Endothelial cell of hepatic sinusoid (primary cell): Measurements from ENCODE around the gene KCTD7.
"Not testable (repeated sequence)": the region's sequence is repeated elsewhere in the genome, so short reads cannot be mapped to it uniquely, and the experiment has no call there.

ENCODE experiments used
- in situ Hi-C: cut with HindIII; loops from 2 replicates; pipeline ENCODE4 v1.10.0; 2017; ENCODE audit warnings: low sequenced_read_pairs

Gene KCTD7

DNA sequence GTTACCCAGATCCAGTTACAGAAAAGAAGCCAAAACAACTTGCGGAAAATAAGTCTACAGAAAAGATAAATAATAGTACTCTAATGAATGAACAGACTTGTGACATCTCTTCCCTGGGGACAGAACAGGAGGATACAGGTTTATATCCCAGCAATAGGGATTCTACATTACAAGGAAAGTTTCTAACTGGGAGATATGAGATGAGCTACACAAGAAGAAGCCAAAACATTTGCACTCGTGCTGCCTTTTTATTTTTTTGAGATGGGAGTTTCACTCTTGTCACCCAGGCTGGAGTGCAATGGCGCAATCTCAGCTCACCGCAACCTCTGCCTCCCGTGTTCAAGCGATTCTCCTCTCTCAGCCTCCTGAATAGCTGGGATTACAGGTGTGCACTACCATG, 22.3 kb downstream of the KCTD7 start:
- in situ Hi-C loops, result not testable (repeated sequence)

DNA sequence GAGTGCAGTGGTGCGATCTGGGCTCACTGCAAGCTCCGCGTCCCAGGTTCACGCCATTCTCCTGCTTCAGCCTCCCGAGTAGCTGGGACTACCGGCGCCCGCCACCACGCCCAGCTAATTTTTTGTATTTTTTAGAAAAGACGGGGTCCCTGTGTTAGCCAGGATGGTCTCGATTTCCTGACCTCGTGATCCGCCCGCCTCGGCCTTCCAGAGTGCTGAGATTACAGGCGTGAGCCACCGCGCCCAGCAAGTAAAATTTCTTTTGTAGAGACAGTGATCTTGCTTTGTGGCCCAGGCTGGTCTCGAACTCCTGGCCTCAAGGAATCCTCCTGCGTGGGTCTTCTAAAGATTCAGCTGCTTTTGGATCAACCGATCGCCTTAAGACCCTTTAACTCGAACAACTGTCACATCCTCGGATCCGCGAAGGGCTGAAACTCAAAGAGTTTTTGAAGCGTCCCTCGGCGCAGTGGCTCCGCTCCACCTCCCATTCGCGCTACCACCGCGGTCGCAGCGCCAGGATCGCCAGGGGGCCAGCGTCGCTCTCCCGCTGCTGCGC, 25.1 kb downstream of the KCTD7 start:
- in situ Hi-C loops, result not testable (repeated sequence)

DNA sequence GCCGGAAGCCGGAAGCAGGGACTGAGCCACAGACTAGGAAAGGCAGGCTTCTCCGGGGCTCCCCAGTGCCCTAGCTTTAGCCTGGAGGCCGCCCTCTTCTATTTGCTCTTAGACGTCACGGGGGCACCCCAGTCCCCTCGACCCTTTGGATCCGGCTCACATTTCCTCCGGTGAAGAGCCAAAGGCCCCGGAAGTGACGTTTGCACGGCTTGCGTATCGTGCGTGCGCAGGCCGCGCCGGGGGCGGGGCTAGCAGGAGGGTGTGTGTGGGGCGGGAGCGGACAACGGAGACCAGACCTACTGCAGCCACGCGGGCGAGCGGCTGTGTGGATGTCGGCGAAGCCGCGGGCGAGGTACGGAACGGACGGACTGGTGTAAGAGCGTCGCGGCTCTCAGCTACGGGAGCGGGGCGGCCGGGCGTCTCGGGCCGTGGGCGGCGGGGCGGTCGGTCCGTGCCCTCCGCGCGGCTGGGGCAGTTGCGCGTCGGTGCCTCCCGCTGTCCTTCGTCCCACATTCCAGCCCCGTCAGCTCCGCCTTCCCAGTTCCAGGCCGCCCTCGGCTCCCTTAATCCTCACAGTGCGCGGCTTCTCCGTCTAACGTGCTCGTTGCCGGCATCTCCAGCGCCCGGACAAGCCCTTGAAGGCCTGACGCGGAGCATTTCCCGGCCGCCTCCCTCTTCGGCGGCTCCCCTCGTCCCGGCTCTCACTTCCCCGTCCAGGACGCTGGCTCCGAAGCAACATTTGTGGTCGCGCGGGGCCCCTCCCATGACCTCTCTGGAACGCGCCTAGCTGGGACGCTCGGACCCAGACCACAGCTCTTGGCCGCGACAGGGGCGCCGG, 25.8 kb downstream of the KCTD7 start:
- in situ Hi-C loops, result no loop called here

- in situ Hi-C loops, result not testable (repeated sequence)
Observed at GRCh38 chr7:66655113-66655806, 26.6 kb downstream of the KCTD7 start.

DNA sequence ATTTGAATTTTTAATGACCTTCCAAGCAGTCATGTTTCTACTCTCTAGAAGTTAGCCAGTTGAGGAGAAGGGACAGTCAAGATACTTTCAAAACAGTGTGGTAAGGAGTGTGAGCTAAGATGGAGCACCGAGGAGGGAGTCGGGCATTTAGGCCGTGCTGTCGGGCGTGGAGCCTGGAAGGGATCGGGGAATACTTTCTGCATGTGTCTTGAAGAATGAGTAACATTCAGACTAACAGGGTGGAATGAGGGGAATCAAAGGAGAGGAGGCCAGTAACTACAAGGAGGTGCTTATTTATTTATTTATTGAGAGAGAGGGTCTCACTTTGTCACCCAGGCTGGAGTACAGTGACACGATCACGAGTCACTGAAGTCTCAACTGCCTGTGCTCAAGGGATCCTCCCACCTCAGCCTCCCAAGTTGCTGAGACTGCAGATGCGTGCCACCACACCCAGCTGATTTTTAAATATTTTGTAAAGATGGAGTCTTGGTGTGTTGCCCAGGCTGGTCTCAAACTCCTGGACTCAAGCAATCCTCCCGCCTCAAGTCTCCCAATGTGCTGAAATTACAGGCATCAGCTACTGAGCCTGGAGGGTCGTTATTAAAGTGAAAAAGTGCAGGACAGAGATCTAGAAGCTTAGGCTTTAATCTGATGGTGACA, 27.3 kb downstream of the KCTD7 start:
- in situ Hi-C loops, result not testable (repeated sequence)

- in situ Hi-C loops, result no loop called here
Observed at GRCh38 chr7:66657798-66658197, 29.1 kb downstream of the KCTD7 start.

GRCh38 chr7:66662646-66663264, 34.1 kb downstream of the KCTD7 start:
- in situ Hi-C loops, result no loop called here

DNA sequence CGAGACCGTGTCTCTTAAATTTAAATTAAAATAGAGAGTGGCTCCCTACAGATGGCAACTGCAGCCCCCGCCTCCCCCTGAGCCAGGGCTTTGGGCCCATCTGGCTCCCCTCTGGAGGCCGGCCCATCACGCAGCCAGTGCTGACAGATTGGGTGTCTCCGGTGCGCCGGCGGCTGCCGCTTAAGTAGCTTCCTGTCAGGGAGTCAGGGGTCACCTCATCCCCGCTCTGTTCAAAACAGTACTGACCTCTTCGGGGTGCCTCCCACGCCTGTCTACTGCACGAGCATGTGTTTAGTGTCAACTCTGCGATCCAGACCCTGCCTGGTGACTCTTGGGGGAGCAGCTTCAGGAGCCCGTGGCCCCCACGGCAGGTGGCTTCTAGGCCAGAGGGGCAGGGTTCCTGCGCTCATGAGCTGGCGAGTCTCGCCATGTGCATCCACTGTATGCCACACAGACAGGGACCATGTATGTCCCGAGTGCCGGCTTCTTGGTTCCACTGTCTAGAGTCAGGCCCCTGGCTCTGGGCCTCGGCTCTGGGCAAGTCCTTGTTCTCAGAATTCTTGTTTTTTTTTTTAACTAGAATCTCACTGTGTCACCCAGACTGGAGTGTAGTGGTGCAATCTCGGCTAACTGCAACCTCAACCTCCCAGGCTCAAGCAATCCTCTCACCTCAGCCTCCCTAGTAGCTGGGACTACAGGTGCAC, 36.1 kb downstream of the KCTD7 start:
- in situ Hi-C loops, result no loop called here

GRCh38 chr7:66666313-66666952, 37.8 kb downstream of the KCTD7 start:
- in situ Hi-C loops, result no loop called here

- in situ Hi-C loops, result no loop called here
Observed at GRCh38 chr7:66667023-66667728, 38.5 kb downstream of the KCTD7 start.

GRCh38 chr7:66668112-66668511, 39.4 kb downstream of the KCTD7 start:
- in situ Hi-C loops, result no loop called here

DNA sequence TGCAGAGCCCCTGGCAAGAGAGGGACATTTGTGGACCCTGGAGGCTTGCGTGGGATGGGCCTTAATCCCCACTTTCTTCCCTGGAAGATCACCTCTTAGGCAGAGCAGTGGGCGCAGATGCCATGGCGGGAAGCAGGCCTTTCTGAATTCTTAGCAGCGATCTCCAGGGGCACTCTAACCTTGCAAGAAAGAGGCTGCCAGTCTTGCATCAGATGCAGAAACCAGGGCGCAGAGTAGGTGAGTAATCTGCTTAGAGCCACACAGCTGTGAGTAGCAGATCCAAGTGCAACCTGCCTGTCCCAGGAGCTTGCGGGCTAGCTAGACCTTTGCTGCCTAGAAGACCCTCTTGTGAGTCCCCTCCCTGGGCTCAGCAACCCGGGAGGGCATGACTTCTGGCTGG, 40.0 kb downstream of the KCTD7 start:
- in situ Hi-C loops, result no loop called here

GRCh38 chr7:66669088-66669487, 40.4 kb downstream of the KCTD7 start:
- in situ Hi-C loops, result no loop called here

DNA sequence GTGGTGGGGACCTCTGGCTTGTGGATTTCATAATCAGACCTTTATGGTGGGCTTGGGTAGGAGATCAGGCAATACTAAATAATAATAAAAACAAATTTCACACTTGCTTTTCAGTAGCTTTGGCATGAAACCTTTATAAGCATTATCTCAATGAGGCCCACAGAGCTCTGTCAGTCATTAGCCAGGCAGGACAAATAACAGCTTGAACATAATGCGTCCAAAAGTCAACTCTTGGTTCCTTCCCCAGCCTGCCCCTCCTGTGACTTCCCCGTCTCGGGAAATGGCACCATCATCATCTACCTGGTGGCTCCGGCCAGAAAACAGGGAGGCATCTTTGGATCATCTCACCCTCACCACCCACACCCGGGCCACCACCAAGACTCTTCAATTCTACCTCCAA, 40.8 kb downstream of the KCTD7 start:
- in situ Hi-C loops, result no loop called here

DNA sequence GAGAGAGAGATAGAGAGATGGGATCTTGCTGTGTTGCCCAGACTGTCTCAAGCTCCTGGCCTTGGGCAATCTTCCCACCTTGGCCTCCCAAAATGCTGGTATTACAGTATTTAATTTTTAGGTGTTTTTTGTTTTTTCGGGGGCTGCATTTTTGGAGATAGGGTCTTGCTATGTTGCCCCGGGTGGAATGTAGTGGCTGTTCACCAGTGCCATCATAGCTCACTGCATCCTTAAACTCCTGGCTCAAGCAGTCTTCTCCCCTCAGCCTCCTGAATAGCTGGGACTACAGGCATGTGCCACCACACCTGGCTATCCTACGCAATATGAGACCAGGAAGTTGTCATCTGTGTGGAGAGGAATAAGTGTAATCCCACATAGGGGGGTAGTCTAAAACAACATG, 42.4 kb downstream of the KCTD7 start:
- in situ Hi-C loops, result no loop called here

DNA sequence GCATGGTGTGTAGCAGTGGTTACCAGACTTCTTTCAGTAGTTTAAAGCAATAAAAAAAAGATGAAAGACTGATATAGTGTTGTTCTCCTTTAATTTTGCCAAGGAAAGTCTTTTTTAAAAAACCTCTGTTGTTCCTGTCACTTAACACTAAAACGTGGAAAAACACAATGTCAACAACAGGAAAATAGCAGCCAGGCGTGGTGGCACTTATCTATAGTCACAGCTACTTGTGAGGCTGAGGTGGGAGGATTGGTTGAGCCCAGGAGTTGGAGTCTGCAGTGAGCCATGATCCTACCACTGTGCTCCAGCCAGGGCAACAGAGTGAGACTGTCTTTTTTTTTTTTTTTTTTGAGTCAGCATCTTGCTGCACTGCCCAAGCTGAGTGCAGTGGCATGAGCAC, 42.8 kb downstream of the KCTD7 start:
- in situ Hi-C loops, result not testable (repeated sequence)

GRCh38 chr7:66672432-66673123, 43.9 kb downstream of the KCTD7 start:
- in situ Hi-C loops, result not testable (repeated sequence)

DNA sequence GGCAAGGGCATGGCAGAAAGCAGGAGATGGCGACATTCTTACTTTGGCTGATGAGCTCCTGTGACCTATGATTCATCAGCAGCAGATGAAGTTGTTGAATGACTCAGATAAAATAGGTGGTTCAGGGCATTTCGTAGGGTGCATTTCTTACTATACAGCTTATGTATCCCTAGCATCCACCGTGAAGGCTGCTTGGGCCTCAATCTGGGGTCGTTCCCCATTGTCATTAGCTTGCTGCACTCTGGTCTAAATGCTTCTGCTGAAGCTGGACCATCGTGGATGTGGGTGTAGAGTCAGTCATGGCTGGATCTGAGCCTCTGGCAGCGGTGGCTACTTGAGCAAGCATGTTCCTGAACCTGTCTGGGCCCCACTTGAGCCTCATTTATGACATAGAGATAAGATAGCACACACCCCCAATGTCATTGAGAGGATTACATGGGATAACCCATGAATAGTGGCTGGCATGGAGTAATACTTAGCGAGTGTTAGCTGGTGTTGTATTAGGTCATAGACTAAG, 44.5 kb downstream of the KCTD7 start:
- in situ Hi-C loops, result not testable (repeated sequence)
